Activated T-cell treated with anti-CD3 and anti-CD28 coated beads, Interleukin-2, amount 50 U/mL, for 48 hours (primary cell): Measurements from ENCODE around the gene MEF2C.
A peak's percentile ranks its signal among the peaks of the same experiment; 100 is the strongest.

Experiments
- DNase-seq, 2 experiments: peaks; one replicate each; pipeline ENCODE4 v3.0.0-alpha.2; 2020

MEF2C gene

DNA sequence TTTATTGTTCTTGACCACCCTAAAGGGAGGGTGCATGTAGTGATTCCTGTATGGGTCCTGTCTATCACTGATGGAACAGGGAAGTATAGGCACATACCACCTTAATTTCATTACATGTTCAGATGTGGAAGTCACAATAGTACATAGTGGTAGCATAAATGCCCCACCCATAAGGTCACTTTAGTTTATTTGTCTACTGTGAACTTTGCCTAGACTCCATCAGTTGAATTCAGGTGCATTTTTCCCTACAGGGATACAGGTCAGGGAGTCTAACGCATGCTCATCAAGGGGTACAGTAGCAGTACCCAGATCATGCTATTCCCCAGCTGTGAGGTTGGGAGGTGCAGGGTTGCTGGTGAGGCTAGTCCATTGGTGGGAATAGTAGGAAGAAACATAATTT is 175.0 kb downstream of the MEF2C start:
- DNase-seq = no peak

DNA sequence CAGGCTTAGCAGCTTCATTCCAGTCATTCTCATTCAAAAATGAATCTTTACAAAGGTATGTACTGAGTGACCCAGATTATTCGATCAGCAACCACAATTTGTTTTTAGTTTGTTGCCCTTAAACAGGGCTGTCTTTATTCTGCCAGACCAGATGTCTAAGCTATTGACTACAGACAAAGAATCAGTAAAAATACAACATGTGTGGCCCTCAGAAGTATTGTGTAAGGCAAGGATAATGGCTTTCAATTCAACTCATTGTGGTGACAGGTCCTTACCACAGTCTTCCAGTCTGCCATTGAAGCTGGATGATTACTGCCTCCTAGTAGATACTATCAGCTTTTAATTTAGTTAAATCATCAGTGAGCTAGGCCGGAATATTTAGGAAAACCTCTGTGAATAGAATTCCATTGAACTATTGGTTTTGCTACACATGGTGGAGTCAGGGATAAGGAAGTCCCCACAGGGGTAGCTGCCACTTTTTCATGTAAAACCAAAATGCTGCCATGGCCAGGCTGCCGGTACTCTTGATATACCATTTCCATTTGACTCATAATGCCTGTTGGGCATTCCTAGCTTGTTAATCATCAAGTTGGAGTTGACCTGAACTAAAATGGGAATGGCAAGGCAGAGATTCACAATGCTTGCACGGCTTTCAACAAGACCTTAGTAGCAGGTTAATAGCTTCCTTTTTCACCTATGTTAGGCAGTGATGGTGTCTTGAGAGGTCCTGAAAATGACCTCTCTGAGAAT is 175.6 kb downstream of the MEF2C start:
- DNase-seq = no peak

GRCh38 chr5:88702332-88702731 is 180.7 kb downstream of the MEF2C start:
- DNase-seq = no peak

GRCh38 chr5:88700121-88700520 is 182.9 kb downstream of the MEF2C start:
- no peak for DNase-seq

GRCh38 chr5:88698290-88698689 is 184.7 kb downstream of the MEF2C start:
- DNase-seq = no peak

DNA sequence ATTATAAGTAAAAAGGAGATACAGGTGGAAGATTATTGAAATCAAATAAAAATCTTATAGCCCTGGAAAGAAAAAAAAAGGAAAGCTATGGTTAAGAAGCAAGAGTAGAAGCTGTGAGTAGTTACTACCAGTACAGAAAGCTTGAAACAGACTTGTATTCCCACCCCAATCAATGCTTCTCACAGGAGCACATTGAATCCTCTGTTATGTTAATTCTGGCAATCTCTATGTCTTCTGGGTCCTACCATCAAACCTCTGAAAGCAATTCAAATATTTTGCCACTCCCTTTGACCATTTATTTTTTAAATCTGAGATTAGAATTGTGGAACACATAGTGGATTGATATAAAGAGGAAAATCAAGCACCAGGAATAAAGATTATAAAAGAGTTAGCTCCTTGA is 186.5 kb downstream of the MEF2C start:
- DNase-seq = no peak

DNA sequence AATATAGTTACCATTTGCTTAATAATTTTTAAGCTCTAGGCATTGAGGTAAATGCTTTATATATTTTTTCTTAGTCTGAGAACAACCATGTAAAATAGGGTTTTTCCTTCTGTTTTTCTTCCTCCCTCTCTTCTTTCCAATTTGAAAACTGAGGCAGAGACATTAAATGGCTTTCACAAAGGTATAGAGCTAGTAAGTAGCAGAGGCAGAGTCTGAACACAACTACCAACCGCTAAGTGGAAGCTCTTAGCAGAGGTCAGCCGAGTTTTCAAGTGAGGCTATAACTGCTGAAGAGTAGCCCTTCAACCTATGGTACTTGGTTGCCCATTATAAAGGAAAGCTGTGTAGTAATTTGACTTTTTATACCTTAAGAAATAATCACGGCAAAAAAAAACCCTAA is 187.1 kb downstream of the MEF2C start:
- no peak for DNase-seq

DNA sequence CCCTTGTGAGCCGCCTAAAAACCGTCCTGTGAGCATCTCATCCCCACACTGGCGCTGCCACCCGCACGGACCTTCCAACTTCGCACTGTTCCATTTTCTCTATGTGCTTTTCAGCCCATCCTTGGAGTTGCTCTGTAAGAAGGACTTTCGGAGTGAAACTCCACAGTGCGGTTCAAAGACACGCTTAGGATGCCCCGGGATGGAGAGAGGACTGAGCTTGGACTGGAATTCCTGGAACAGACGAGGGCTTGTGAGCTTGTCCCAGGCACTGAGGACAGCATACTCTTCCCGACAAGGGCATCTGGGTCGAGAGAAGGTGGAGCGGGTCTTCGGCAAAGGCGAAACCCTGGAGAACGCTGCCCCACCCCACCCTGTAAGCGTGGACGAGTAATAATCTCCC is 187.8 kb downstream of the MEF2C start:
- DNase-seq = no peak

DNA sequence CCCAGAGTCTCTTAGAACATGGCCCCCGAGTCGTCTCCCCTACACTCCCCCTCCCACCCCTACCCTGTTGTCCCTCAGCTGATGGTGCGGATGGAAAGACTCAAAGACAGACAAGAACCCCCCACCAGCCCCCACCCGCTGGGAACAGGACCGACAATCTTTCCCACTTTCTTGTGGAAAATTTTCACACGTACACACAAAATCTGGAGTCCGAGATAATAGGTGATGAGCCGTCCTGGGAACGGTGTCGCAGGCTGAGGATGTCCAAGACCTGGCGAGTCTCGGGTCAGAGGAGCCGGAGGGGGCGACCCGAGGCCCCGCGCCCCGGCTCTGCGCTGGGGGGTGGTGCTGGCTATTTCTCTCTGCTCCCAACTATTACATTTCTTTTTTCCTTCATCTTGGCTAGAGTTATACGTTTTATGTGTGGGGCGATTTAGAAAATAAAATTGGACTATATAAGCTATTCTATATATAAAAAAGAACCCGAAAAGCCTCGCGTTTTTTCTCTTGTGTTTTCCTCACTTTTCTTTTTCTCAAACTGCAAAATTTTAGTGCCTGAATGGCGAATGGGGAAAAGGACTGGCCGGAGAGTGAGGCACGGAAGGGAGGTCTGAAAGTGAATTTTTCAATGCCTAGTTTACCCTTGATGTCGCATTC is 188.8 kb downstream of the MEF2C start:
- no peak for DNase-seq

GRCh38 chr5:88693071-88693932 is 189.7 kb downstream of the MEF2C start:
- DNase-seq = no peak

- no peak for DNase-seq
Measured at GRCh38 chr5:88691945-88692868, 190.8 kb downstream of the MEF2C start.

DNA sequence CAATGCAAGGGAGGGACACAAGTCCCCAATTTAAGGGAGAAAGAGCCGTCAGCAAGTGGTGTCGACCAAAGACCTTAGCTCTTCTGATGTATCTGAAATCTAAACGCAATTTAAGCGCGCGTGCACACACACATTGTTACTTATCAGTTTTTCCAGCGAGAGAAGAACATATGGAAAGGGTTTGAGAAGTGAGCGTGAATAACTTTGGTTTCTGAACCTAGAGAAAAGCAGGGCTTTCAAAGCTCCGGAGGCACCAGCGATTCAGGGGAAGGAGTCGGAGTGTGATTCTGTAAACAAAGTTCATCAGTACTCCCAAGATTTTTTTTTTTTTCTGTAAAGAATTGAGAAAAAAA is 191.8 kb downstream of the MEF2C start:
- DNase-seq = no peak

GRCh38 chr5:88690409-88691229 is 192.4 kb downstream of the MEF2C start:
- DNase-seq = peak; percentile 77 to 81

DNA sequence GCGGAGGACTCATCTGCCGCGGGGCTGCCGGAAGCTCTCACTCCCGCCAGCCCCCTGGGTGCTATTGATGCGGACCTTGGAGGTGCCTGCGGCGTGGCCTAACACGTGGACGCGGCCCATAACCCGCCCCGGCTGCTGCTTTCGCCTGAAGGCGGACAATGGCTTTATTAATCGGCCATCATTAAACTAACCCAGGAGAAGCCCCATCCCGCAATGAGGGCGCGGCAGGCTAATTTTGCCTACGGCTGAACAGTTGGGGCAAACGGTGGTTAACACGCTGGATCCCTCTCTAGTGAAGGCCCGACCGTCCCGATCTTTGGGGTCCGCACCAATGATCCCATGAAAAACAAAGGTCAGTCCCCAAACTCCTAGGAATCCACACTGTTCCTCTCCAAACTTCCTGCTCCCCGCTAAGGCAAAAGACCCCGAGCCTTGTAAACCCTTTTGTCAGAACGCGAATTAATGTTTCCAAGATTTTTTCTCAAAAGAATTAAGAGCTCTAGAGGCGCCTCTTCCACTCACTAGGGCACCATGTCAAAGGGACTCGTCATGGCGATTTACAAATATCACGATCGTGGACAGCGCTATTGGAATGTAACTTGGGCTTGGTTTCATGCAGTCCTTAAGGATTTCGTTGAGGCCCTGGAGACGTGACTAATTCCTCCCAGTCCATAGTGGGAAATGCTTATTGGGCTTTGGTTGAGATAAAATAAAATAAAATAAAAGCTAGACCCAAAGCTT is 193.1 kb downstream of the MEF2C start:
- DNase-seq = no peak

DNA sequence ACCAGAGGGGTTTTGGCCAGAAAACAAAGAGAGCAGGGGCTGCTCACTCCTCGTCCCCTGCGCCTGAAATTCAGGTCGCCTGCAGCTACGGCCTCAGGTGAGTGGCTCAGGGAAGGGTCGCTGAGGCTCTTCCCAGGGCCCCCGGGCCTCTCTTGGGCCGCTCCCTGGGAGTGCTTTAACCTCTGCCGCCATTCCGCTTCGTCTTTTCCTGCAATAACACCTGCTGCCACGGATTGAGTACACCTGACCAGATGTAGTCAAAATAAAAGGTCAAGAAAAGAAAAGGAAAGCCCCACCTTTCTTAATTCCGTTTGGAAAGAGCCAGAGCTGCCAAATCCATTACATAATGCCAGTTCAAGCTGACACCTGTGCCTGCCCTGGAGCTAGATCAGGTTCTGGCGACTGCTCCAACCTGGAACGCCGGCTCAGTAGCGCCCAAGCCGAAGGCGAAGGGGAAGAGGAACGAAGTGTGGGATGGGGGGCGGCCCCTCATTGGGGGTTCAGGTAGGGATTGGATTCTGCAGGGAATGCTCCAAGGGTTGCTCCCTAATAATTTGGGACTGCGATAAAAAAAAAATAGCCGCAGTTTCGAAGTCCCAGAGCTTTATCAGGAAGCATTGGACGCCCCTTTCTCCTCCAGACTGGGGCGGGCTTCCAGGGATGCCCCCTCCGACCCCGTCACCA is 193.9 kb downstream of the MEF2C start:
- no peak for DNase-seq

- DNase-seq = no peak
Measured at GRCh38 chr5:88688156-88688983, 194.6 kb downstream of the MEF2C start.

- no peak for DNase-seq
Measured at GRCh38 chr5:88687373-88687911, 195.5 kb downstream of the MEF2C start.

DNA sequence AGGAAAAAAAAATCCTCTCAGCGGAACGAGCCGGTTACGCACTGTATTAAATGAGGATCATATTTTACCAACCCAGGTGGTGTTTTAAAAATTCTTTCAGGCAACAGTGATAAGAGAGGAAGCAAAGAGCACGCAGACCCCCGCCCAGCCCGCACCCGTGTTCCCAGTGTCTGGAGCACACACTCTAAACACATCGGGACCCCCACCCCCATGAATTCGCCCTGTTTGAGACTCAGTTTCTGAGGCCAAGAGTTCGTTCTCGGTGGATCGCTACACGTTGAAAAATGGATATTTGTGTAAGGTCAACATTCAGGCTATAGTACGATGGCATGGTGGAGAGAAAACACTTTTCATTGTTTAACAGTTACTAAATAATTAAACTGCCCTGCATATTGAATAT is 196.3 kb downstream of the MEF2C start:
- DNase-seq = no peak
